ENCODE results near the gene NEURL4. TPM values are rescaled to one million over a fixed set of nuclear protein-coding genes. Genes with fewer than 3 reads are reported as not detected.

Gene NEURL4
- total RNA-seq, 4 donors from 2014 or later = 12.4 to 64.7 (median 34.1) TPM

- no peak overlapping the region for H3K27ac ChIP-seq
- TF ChIP-seq POLR2A (IDR thresholded peaks at IDR 0.05) = no peak
- TF ChIP-seq CTCF (IDR thresholded peaks at IDR 0.05) = no peak
- H3K9me3 ChIP-seq = no peaks in the 10 kb centered on the region
- no peak for DNase-seq
- no peaks in the 10 kb centered on the region for H3K4me1 ChIP-seq
- no peaks in the 10 kb centered on the region for H3K36me3 ChIP-seq
- intact Hi-C loops (cut with DNase I; ENCODE audit: low total_unique reads) = no loop called here
- no peak overlapping the region for H3K4me3 ChIP-seq
- no peaks in the 10 kb centered on the region for H3K27me3 ChIP-seq
These were observed 2.1 kb downstream of the NEURL4 start for GRCh38 chr17:7327056-7327455.

GRCh38 chr17:7326186-7326585 lies 2.9 kb downstream of the NEURL4 start:
- no peak overlapping the region for H3K4me3 ChIP-seq
- no peaks in the 10 kb centered on the region for H3K9me3 ChIP-seq
- no peak for DNase-seq
- intact Hi-C loops (cut with DNase I; ENCODE audit: low total_unique reads) = no loop called here
- H3K4me1 ChIP-seq = no peaks in the 10 kb centered on the region
- H3K36me3 ChIP-seq = no peaks in the 10 kb centered on the region
- TF ChIP-seq POLR2A (IDR thresholded peaks at IDR 0.05) = no peak
- H3K27ac ChIP-seq = no peak overlapping the region
- no peaks in the 10 kb centered on the region for H3K27me3 ChIP-seq

GRCh38 chr17:7325031-7325528 lies 4.1 kb downstream of the NEURL4 start:
- Histone ChIP-seq H3K27ac (no peak overlapping the region), H3K27me3 (no peaks in the 10 kb centered on the region), H3K9me3 (no peaks in the 10 kb centered on the region), H3K4me1 (no peaks in the 10 kb centered on the region), H3K4me3 (no peak overlapping the region), H3K36me3 (no peaks in the 10 kb centered on the region)
- no peak for TF ChIP-seq CTCF (IDR thresholded peaks at IDR 0.05)
- intact Hi-C loops (cut with DNase I; ENCODE audit: low total_unique reads) = no loop called here
- no peak for DNase-seq

- H3K36me3 ChIP-seq = no peaks in the 10 kb centered on the region
- H3K4me1 ChIP-seq = no peaks in the 10 kb centered on the region
- H3K4me3 ChIP-seq = no peak overlapping the region
- no peak for DNase-seq
- intact Hi-C loops (cut with DNase I; ENCODE audit: low total_unique reads) = no loop called here
- H3K27ac ChIP-seq = no peak overlapping the region
- H3K9me3 ChIP-seq = no peaks in the 10 kb centered on the region
- no peak for TF ChIP-seq CTCF (IDR thresholded peaks at IDR 0.05)
- no peak for TF ChIP-seq POLR2A (IDR thresholded peaks at IDR 0.05)
- no peaks in the 10 kb centered on the region for H3K27me3 ChIP-seq
These were observed 4.7 kb downstream of the NEURL4 start for GRCh38 chr17:7324438-7324779.

GRCh38 chr17:7323731-7324437 lies 5.3 kb downstream of the NEURL4 start:
- H3K36me3 ChIP-seq = no peaks in the 10 kb centered on the region
- no peaks in the 10 kb centered on the region for H3K9me3 ChIP-seq
- no peak for TF ChIP-seq POLR2A (IDR thresholded peaks at IDR 0.05)
- peak; percentile 56 to 75 (median 66) for TF ChIP-seq CTCF (IDR thresholded peaks at IDR 0.05)
- no peaks in the 10 kb centered on the region for H3K4me1 ChIP-seq
- no peak overlapping the region for H3K4me3 ChIP-seq
- peak in 1 of 2 donors; percentile 58 for DNase-seq
- intact Hi-C loops (cut with DNase I; ENCODE audit: low total_unique reads) = no loop called here
- no peaks in the 10 kb centered on the region for H3K27me3 ChIP-seq
- no peak overlapping the region for H3K27ac ChIP-seq
